GM19438 (cell line): Measurements from ENCODE around the gene CHD5.
A peak's percentile ranks its signal among the peaks of the same experiment; 100 is the strongest.

Experiments
- ATAC-seq: cut with Tn5 transposase; IDR thresholded peaks from one replicate; pipeline ENCODE4 v1.9.1; 2021; ENCODE audit warnings: low read depth; ENCODE audit not compliant: unreplicated experiment

The CHD5 gene

GRCh38 chr1:6205849-6206519, 25.9 kb upstream of the CHD5 start, which contains the start of gene RNF207:
RNF207 (plus strand) TSS chr1:6206119; CDS start chr1:6206536, 417 bp downstream.
- ATAC-seq, result peak; percentile 51

GRCh38 chr1:6202256-6202655, 22.1 kb upstream of the CHD5 start:
- no peak for ATAC-seq

- ATAC-seq, result no peak
Measured at GRCh38 chr1:6200188-6200809, 20.2 kb upstream of the CHD5 start.

- ATAC-seq, result peak; percentile 87
Measured at GRCh38 chr1:6199298-6200187, 19.4 kb upstream of the CHD5 start, which contains the start of gene RPL22. RPL22 (minus strand) TSS chr1:6199595; CDS start chr1:6199573, 22 bp downstream.

GRCh38 chr1:6198646-6199297, 18.7 kb upstream of the CHD5 start:
- peak; percentile 34 for ATAC-seq

- ATAC-seq, result no peak
Measured at GRCh38 chr1:6197746-6198427, 17.8 kb upstream of the CHD5 start.

- no peak for ATAC-seq
Measured at GRCh38 chr1:6191968-6192367, 11.8 kb upstream of the CHD5 start.

GRCh38 chr1:6188466-6188865, 8.3 kb upstream of the CHD5 start:
- no peak for ATAC-seq

GRCh38 chr1:6185635-6186382, 5.7 kb upstream of the CHD5 start:
- ATAC-seq, result no peak

- ATAC-seq, result no peak
Measured at GRCh38 chr1:6185151-6185550, 5.0 kb upstream of the CHD5 start.

GRCh38 chr1:6184083-6184783, 4.1 kb upstream of the CHD5 start:
- ATAC-seq, result no peak

- ATAC-seq, result no peak
Measured at GRCh38 chr1:6183520-6183989, 3.4 kb upstream of the CHD5 start.

GRCh38 chr1:6181347-6181770, 1.2 kb upstream of the CHD5 start:
- ATAC-seq, result no peak

- ATAC-seq, result no peak
Measured at GRCh38 chr1:6180707-6181311, 688 bp upstream of the CHD5 start.

GRCh38 chr1:6179564-6180175, 451 bp downstream of the CHD5 start:
- ATAC-seq, result no peak

GRCh38 chr1:6178751-6179563, 1.2 kb downstream of the CHD5 start:
- no peak for ATAC-seq
